NCI-H446 treated with DMSO at 0.1 percent for 48 hours (cell line): ENCODE measurements around the gene PLEKHO1.
A peak's percentile ranks its signal among the peaks of the same experiment; 100 is the strongest.

Experiments used
- DNase-seq: peaks from one replicate; lab custom pipeline; 2025; lab: John Stamatoyannopoulos, UW

PLEKHO1 gene

DNA sequence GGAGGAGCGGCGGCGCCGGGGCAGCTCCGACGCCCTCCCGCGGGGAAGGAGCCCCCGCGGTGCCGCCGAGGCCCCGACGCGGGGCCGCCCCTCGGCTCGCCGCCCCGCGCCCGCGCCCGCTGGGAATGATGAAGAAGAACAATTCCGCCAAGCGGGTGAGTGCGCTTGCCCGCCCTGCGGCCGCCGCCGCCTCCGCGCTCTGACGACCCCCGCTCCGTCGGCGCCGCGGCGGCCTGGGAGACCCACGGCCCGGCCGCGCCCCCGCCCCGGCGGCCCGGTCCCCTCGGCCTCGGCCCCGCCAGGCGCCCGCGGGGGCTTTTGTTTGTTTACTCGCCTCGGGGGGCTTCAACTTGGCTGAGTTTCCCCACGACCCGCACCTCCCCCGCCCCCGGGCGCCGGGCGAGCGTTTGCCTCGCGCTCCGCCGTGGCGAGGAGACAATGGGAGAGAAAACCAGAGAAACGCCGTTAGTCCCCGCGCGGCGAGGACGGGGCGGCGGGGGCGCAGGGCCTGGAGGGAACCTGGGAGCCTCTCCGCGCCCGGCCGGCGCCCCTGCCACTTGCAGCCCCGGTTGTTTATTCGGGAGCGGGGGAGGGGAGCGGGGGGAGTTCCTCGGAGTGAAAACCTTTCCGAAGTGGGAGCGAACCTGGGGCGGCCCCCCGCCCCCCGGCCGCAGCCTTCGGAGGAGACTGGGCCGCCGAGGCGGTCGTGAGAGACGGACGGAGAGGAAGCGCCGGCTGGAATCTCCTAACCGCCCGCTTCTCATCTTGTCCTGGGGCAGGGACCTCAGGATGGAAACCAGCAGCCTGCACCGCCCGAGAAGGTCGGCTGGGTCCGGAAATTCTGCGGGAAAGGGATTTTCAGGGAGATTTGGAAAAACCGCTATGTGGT lies 661 bp downstream of the PLEKHO1 start:
- DNase-seq = no peak

DNA sequence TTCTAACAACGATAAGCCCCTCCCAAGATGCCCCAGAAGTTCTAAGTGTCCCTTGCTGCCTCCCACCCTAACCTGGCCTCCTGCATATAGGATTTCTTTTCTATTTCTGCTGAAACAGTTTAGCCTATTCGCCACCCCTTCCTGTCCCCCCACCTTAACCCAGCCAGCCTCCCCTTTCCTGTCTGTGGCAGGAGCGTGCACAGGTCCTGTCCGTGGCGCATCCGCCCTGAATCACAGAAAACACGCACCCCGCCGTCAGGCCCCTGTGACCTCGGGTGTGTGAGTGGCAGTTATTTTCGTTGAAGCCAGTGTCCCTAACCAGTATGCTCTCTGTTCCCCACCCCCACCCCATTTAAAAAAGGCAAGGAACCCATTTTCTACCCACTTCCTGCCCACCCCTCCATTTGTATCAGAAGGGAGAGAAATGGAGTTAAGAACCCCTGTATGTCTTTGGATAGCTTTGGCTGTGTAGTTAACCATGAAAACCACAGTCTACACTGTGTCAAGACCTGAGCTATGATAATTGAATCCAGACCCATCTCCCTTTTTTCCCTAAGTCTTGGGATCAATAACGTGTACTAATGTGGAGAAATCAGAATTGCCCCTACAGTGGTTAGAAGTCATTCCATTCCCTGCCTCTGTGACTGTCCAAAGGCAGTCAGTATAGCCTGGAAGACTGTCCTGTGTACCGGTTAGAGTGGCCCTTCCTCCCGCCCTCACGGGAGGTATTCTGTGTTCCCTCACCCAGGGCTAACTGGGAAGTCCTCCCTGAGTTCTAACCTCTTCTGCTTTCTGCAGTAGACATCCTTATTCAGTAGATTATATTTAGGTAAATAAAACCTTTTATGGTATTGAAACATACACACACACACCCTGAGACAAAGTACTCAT lies 1.8 kb downstream of the PLEKHO1 start:
- DNase-seq = no peak

DNA sequence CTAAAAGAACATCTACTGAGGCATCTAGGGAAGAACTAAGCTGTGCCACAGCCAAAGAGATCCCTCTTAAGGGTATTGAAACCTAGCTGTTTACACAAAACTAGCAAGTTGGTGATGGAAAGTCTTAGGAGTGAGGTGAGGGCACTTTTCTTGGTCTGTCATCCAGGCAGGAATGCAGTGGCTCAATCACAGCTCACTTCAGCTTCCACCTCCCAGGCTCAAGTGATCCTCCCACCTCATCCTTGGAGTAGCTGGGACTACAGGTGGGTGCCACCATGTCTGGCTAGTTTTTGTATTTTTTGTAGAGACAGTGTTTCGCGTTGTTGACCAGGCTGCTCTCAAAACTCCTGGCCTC lies 2.4 kb downstream of the PLEKHO1 start:
- DNase-seq = no peak

DNA sequence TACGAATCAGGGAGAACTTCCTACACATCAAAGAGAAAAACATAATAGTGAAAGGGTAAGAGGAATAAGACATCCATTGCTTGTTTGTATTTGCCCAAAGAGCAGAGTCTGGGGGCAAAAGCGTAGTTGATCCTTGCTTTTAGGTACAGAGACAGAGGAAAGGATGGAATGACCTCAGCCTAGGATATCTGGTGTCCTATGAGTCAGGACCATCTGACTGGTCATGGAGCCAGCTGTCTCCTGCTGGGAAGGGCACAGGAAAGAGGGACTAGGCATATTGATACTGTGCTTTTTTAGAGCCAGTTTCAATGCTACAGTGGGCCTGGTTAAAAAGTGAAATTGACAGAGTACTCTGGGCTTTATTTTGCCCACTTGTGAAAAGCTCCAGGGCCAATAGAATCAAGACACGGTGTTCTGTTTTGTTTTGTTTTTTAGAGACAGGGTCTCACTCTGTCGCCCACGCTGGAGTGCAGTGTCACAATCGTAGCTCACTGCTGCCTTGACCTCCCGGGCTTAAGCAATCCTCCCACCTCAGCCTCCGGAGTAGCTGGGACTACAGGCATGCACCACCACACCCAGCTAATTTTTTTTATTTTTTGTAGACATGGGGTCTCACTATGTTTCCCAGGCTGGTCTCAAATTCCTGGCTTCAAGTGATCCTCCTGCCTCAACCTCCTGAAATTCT lies 3.2 kb downstream of the PLEKHO1 start:
- DNase-seq = no peak

DNA sequence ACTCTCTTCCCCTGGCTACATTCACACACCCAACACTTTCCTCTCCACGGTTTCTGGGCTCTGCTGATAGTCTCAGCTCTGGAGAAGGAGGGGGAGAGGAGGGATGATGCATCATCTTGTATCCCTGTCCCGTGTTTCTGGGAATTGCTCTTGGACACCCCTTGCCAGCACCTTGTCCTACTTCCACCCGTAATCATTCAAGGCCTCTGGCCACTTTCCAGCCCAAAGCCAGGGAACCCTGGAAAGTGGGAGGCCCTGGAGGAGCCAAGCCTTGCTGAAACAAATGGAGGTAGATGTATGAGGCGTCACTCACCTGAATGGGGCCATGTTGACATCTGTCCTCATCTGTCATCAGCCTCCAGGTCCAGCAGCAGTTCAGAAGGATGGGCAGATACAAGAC lies 4.4 kb downstream of the PLEKHO1 start:
- no peak for DNase-seq

DNA sequence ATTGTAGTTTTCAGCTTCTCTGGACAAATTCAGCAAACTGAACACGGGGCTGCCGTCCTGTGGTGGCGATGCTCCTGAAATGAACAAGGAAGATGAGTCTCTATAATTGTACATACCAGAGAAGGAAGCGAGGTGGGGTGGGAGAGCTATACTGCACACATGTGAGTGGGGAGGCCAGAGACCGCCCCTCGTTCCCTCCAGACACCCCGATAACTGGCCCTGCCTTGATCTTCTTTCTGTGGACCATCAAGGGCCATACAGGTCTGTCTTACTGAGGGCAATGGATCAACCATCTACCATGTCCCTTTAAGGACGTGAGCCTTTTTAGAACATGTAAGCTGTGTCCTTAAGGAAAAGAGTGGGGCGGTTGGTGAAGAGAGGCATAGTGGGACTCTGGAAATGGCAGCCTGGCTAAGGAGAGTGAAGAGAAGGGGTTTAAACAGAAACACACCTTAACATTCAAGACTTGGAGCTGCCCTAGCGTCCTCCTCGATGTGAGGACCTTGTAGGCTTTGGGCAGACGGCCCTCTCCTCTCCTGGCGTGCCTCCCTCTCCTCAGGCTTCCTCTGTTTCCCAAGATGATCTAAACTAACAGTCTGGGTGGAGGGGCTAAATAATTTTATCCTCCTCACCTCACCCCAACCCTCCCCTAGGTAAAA lies 5.8 kb downstream of the PLEKHO1 start:
- DNase-seq = no peak

DNA sequence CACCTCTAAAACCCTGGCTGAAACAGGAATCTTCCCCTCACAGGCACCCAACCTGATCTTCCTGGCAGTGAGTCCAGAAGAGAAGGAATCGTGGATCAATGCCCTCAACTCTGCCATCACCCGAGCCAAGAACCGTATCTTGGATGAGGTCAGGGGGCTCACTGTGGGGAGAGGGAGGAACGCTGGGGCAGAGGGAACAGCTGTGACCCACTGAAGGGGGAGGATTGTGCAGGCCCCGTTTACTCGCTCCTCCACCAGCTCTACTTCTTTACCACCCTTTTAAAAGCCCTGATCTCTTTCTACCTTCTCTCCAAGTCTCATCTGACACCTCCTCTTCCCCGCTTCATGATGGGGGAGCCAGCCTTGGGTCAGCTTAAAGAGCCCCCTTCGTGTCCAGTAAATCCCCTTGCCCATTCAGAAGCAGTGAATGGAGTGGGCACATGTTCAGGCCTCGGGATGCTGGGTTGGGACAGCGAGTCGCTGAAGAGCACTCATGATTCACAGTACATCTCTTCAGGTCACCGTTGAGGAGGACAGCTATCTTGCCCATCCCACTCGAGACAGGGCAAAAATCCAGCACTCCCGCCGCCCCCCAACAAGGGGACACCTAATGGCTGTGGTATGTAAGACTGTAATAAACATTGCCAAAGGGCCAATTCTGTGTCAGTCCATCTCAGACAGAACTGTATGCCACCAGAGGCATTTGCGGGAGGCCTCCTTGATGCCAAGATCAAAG lies 7.3 kb downstream of the PLEKHO1 start:
- no peak for DNase-seq

DNA sequence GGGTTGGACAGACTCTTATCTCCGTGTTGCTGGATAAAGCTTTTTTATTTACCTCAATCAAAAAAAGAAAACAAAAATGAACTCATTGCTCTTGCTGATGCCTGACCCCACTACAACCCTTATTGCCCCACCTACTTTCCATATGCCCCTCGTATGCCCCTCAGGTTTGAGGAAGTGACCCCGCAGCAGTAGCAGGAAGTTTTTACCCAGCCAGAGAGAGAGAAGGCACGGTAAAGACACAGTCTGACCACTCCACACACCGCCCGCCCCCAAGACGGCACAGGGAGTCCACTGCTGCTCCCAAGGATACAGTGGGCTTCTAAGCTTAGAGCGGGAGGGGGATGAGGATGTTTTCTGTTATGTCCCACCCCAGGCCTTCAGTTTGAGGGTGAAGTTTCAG lies 9.8 kb downstream of the PLEKHO1 start:
- no peak for DNase-seq

DNA sequence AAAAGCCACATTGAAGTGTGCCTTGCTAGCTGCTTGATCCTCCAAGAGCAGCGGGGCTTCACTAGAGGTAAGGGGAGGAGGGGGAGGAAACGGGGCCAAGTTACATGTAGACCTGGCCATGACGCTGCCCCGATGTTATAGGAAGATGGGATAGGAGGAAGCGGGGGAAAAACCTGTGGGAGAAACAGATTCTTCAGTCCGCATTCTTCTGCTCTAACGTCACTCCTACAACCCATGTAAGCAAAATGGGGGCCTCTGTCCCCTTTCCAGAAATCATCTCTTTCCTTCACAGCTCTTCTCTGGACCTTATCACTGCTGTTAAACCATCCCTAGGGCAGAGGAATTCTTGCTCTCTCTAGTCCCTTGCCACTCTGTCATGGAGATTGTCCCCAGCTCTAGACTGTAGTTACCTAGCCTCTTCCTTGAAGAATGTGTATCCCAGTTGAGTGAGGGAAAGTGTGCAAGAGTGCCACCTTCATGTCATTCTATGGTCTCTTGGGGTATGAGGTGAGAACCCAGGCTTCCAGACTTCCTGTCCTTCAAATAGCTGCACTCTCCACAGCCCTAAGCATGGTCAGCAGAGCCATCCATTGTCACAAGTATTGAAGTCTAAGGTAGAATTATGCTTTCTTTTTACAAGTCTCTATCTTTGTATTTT lies 11.4 kb downstream of the PLEKHO1 start:
- DNase-seq = no peak

DNA sequence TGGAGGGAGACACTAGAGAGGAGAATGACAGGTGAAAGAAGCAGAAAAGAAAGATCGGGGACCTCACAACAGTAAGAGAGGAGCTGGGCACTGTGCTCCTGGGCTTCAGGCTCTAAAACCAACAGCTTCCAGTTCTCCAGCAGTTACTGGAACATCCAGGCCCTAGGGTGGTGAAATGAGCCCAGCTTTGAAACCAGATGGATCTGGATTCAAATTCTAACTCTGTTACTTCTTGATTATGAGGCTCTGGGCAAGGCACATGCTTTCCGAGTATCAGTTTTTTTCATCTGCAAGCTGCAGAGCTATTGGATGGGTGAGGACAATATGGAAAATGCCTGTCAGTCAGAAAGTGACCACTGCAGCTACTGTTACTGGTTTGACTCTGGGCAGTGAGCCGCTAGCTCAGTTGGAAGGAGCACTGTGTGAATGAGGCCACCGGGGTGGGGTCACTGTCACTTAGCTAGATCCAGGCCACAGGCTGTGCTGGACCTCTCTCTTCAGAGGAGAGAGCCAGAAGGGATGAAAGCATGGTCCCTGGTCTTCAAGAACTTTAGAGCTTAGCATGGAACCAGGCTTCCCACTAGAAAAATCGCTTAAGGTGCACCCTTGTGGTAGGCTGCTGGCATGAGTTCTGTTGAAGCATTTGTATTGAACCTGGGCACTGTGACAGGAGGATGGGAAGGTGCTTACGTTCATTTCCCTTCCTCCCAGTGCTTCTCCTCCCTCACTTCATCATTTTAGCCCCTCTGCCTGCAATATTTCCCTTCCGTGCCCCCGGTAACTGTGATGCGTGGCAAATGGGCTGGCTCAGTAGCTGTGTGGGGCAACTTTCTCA lies 12.2 kb downstream of the PLEKHO1 start:
- DNase-seq = no peak

DNA sequence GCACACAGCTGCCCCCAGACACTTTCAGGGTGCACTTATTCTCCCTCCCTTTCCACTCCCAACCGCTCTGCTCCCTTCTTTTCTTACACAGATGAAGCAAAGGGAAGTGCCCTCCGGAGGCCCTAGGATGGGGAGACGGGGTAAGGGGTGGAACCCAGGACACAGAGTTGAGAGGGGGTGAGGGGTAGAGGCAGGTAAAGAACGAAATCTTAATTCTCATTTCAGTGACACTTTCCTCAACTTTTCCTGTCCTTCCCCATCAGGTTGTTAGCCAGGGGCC lies 12.8 kb downstream of the PLEKHO1 start:
- DNase-seq = no peak

DNA sequence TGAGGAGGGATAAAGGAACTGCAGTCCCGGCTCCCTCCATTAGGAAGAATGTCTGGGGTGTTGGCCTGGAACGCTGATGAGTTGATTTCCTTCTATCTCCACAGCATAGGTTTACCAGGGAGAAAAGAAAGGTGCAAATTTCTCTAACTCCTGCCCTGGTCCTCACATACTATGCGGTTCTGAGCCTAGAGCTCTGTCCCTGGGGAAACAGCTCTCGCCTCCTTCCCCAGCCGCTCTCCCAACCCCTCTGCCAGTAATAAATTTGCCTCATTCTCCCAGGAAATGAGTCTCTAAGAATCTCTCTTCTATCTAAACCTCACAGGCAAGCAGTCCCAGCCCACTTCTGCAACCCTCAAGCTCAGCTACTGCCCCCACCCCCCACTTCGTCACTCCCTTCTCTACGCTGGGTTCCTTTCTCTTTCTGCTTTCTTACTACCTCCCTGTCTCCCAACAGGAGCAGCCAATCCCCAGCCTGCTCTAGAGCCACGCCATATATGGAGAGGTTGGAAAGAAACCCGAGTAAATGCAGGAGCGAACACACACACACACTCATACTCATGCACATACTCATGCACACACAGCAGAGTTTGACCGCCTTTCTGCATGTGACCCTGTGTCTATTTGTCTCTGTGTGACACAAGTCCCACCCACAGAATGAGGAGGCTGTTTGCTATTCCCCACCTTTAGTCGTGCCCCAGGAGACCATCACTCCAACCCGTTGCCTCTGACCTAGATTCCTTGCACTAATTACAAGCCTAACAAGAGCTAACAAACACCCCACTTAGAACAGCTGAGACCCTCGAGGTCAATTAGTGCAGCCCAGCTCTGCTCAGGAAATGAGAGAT lies 13.4 kb downstream of the PLEKHO1 start:
- DNase-seq = peak; percentile 78

DNA sequence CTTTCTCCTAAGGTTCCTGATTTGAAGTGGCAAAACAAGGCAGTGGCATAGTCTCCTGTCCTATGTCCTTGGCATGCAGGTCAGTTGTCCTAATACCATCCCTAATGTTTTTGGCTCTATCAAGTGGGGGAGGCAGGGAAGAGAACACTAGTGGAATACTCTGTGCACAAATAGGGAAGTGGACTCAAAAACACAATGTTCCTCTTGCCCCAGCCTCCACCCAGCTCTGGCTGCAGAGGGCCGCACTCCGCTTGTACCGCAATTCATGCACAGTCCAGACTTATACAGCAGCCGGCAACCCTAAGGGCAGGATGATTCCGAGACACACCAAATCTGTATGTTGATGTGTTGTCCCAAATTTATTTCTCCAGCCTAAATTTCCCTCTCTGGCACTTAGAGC lies 14.5 kb downstream of the PLEKHO1 start:
- no peak for DNase-seq

DNA sequence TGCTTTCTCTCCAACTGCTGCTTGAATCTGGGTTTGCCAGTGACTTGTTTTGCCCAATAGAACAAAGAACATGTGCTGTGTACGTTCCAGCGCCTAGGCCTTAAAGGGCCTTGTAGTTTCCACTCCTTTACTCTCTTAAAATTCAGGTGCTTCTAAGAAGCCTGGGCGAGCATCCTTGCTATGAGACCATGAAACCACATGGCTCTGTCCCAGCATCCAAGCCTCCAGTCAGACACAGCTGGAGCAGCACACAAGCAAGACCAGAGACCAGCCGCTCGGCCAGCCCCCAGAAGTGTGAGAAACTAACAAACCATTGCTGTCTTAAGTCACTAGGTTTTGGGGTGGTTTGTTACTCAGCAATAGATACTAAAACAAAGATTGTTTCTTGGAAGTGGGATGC lies 15.1 kb downstream of the PLEKHO1 start:
- DNase-seq = no peak

DNA sequence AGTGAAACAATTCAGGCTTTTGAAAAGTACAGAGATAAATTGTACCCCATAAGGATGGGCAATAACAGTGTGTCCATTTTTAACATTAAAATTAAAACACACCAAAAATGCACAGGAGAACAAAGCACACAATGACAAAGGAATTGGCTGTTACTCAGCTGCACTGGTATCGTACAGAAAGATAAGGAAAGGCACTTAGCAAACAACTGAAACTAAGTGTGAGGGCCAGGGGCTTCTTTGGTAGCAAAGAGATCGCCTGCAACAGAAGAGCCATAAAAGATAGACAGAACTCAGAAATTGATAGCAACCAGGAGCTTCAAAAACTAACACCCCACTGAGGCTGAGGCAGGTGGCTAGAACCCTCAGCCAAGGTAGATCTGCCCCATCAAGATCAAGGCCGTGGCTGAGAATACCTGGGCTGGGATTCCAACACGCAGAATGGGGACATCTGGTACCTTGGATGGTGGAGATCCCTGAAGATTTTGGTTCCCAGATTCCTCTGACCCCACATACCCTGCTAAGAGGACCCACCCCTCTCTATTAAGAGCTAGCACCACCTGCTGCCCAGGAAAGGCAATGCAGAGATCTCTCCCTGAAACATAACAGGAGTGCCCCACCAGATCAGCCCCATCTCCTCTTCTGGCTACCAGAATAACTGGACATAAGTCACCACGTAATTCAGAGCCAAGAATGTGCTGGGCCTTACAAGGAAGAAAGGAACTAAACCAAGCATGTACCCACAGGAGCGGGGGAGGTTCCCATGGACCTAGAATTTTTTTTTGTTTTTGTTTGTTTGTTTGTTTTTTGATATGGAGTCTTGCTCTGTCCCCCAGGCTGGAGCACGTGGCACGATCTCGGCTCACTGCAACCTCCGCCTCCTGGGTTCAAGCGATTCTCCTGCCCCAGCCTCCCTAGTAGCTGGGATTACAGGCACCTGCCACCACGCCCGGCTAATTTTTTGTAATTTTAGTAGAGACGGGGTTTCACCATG lies 16.2 kb downstream of the PLEKHO1 start:
- DNase-seq = peak; percentile 32

DNA sequence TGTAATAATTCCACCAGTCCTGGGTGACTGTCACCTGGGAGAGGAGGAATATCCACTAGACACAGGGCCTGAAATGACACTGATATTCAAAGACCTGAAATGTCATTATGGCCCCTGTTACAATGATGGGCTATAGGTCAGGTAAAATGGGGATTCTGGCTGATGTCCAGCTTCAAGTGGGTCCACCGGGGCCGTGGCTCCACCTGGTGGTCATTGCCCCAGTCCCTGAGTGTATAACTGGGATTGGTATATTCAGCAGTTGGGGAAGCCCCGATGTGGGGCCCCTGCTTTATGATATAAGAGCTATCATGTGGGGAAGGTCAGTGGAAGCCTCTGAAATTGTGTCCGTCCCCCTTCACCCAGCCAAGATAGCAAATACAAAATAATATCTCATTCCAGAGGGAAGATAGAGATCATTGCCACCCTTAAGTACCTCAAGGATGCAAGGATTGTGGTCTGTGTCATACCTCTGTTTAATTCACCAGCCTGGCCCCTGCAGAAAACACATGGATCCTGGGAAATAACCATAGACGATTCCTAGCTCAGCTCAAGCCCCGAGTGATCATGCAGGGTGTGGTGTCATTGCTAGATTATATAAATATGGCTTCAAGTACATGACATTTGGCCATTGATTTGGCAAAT lies 19.4 kb downstream of the PLEKHO1 start:
- DNase-seq = no peak

DNA sequence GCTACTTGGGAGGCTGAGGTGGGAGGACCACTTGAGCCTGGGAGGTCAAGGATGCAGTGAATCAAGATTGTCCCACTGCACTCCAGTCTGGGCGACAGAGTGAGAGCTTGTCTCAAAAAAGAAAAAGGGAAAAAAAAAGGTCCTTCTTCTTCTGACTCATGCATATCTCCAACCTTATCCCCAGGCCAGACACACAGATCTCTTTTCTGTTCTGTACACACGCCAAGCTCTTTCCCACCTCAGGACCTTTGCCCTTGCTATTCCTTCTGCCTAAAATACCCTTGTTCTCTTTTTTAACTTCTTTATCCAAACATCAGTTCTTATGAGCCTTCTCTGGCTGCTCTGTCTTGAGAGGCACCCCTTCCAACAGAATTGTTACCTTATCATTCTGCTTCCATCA lies 22.1 kb downstream of the PLEKHO1 start:
- no peak for DNase-seq
